GM12892 (cell line): ENCODE measurements around the gene HTR1D.

Source experiments
- POLR2A ChIP-seq: IDR thresholded peaks from 2 replicates; pipeline ENCODE4 v1.6.1; 2011; ENCODE audit warnings: low read depth, low read length, control low read depth
- POLR2AphosphoS5 ChIP-seq: IDR thresholded peaks from 2 replicates; pipeline ENCODE4 v1.6.1; 2011; ENCODE audit warnings: low read depth, low read length, control low read depth

DNA sequence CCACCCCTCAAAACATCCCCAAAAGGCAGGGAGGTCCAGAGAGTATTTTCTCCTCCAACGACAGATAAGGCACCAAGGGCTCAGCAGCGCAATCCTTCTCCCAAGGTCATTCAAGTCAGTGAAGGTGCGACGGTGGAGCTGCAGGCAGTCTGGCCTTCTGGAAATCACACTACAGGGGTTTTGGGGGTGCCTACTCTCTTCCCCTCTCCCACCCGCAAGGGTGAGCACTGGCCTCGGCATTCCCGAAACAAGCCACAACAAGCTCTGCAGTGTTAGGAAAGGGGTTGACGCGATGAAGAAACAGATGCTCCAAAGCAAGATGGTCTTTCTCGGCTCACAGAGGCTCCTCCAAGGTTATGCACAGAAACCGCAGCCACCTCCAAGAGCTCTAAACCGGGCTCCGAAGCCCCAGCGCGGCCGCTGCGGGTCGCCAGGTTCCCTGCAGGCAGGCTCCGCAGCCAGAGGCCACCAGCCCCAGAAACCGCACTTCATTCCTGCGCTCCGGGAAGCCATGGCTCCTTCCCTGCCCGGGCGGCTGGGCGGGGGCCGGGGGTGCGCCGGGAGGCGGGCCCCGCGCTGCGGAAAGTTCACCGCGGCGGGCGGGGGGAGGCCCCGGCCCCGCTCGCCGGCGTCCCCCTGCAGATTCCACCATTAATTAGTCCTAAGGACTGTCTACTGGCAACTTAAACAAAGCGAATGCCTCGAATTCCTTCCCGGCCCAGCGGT, 49.8 kb downstream of the HTR1D start:
- TF ChIP-seq POLR2A (no peak), POLR2AphosphoS5 (no peak)
